ENCODE measurements around the gene S100A1.

Gene S100A1

DNA sequence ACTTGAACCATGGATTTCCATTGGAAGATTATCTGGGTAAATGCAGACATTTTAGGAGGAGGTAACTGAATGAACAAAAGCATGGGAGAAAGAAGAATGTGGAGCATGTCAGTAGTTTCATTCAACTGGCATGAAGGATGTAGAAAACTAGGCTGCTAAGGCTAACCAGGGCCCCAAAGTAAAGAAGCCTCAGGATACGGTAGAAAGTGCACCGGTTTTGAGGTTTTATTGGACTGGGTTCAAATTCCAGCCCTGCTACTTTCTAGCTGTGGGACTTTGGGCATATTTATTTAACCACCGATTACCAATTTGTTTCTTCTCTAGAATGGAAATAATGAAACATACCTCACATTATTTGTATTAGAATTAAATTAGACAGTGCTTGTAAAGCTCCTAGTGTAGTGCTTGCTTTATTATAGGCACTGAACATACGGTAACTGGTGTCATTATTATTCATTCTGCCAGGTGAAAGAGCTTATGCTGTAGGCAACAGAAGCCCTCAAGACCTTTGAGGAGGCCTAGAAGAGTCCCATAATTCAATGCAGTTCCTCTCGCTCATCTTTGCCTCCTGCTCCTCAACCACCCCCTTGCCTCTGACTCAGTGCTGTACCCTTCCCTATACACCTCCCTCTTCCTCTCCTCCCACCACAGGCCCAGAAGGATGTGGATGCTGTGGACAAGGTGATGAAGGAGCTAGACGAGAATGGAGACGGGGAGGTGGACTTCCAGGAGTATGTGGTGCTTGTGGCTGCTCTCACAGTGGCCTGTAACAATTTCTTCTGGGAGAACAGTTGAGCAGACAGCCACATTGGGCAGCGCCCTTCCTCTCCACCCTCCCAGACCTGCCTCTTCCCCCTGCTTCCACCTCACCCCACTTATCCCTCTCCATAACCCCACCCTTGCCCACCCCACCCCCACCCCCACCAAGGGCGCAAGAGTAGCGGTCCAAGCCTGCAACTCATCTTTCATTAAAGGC lies 3.1 kb downstream of the S100A1 start:
- no peaks in the 10 kb centered on the region for H3K27me3 ChIP-seq (replicated peaks; ENCODE audit: control insufficient read depth, insufficient read depth, low read length)
- H3K36me3 ChIP-seq (ENCODE audit: control insufficient read depth, insufficient read depth, low read length): peaks cover 1% of the 10 kb centered on the region; the same call in 1 of the 2 replicates
- H3K4me3 ChIP-seq (replicated peaks; ENCODE audit: low read depth, low read length): no peak overlapping the region
- TF ChIP-seq, protein P1, sequence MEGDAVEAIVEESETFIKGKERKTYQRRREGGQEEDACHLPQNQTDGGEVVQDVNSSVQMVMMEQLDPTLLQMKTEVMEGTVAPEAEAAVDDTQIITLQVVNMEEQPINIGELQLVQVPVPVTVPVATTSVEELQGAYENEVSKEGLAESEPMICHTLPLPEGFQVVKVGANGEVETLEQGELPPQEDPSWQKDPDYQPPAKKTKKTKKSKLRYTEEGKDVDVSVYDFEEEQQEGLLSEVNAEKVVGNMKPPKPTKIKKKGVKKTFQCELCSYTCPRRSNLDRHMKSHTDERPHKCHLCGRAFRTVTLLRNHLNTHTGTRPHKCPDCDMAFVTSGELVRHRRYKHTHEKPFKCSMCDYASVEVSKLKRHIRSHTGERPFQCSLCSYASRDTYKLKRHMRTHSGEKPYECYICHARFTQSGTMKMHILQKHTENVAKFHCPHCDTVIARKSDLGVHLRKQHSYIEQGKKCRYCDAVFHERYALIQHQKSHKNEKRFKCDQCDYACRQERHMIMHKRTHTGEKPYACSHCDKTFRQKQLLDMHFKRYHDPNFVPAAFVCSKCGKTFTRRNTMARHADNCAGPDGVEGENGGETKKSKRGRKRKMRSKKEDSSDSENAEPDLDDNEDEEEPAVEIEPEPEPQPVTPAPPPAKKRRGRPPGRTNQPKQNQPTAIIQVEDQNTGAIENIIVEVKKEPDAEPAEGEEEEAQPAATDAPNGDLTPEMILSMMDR (IDR thresholded peaks at IDR 0.05; ENCODE audit: insufficient read depth, low read length, poor library complexity, severe bottlenecking): no peak
- no peak for DNase-seq (ENCODE audit: extremely low read depth, insufficient read length)

GRCh38 chr1:153633161-153633753 lies 5.0 kb downstream of the S100A1 start:
- Histone ChIP-seq H3K36me3 (ENCODE audit: control insufficient read depth, insufficient read depth, low read length) (peaks cover 11% of the 10 kb centered on the region), H3K4me3 (replicated peaks; ENCODE audit: low read depth, low read length) (peak overlapping the region; percentile 99), H3K27me3 (replicated peaks; ENCODE audit: control insufficient read depth, insufficient read depth, low read length) (no peaks in the 10 kb centered on the region)
- DNase-seq (ENCODE audit: extremely low read depth, insufficient read length): no peak
- TF ChIP-seq, protein P1 (IDR thresholded peaks at IDR 0.05; ENCODE audit: insufficient read depth, low read length, poor library complexity, severe bottlenecking): no peak

GRCh38 chr1:153633754-153634665 lies 5.8 kb downstream of the S100A1 start, which contains the start of gene CHTOP:
TSS of gene CHTOP (plus strand) at chr1:153634066. CDS start at chr1:153636589, 2,523 bp downstream.
- peaks cover 12% of the 10 kb centered on the region for H3K36me3 ChIP-seq (ENCODE audit: control insufficient read depth, insufficient read depth, low read length)
- DNase-seq (ENCODE audit: extremely low read depth, insufficient read length): peak; percentile 99
- no peaks in the 10 kb centered on the region for H3K27me3 ChIP-seq (replicated peaks; ENCODE audit: control insufficient read depth, insufficient read depth, low read length)
- TF ChIP-seq, protein P1 (IDR thresholded peaks at IDR 0.05; ENCODE audit: insufficient read depth, low read length, poor library complexity, severe bottlenecking): no peak
- peak within 1 kb of the TSS; percentile 99 for H3K4me3 ChIP-seq (replicated peaks; ENCODE audit: low read depth, low read length)

DNA sequence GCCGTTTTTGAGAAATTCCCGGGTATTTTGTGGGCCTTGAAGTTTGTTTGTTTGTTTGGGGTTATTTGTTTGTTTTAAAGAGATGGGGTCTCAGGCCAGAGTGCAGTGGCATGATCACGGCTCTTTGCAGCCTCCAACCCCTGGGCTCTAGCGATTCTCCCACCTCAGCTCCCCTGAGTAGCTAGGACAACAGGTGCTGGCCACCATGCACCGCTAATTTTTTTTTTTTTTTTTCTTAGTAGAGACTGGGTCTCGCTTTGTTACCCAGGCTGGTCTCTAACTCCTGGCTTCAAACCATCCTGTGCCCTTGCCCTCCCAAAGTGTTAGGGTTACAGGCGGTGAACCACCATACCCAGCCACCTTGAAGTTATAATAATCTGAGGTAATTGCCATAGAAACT lies 7.6 kb downstream of the S100A1 start:
- TF ChIP-seq, protein P1 (IDR thresholded peaks at IDR 0.05; ENCODE audit: insufficient read depth, low read length, poor library complexity, severe bottlenecking): no peak
- Histone ChIP-seq H3K36me3 (ENCODE audit: control insufficient read depth, insufficient read depth, low read length) (peaks cover 20% of the 10 kb centered on the region), H3K4me3 (replicated peaks; ENCODE audit: low read depth, low read length) (peak overlapping the region; percentile 99; the same call in 1 of the 2 replicates), H3K27me3 (replicated peaks; ENCODE audit: control insufficient read depth, insufficient read depth, low read length) (no peaks in the 10 kb centered on the region)
- no peak for DNase-seq (ENCODE audit: extremely low read depth, insufficient read length)

- no peak for DNase-seq (ENCODE audit: extremely low read depth, insufficient read length)
- Histone ChIP-seq H3K36me3 (ENCODE audit: control insufficient read depth, insufficient read depth, low read length) (peaks cover 22% of the 10 kb centered on the region), H3K27me3 (replicated peaks; ENCODE audit: control insufficient read depth, insufficient read depth, low read length) (no peaks in the 10 kb centered on the region), H3K4me3 (replicated peaks; ENCODE audit: low read depth, low read length) (no peak overlapping the region)
- TF ChIP-seq, protein P1 (IDR thresholded peaks at IDR 0.05; ENCODE audit: insufficient read depth, low read length, poor library complexity, severe bottlenecking): no peak
Measured at GRCh38 chr1:153636312-153636711, 8.1 kb downstream of the S100A1 start.

Measured in GM06990 (cell line).